ENCODE results near the gene DAPP1.

GRCh38 chr4:99846891-99847290 is 30.3 kb downstream of the DAPP1 start:
- TF ChIP-seq CSDC2 (CRISPR knock-in tag; IDR thresholded peaks at IDR 0.05) (no peak), ZFP30 (CRISPR knock-in tag; IDR thresholded peaks at IDR 0.05) (no peak), GLIS3 (CRISPR knock-in tag; IDR thresholded peaks at IDR 0.05) (no peak), ZNF565 (CRISPR knock-in tag; conservative IDR thresholded peaks at IDR 0.05; ENCODE audit: low read depth) (no peak), ESRRG (CRISPR knock-in tag; IDR thresholded peaks at IDR 0.05) (no peak), TOX (CRISPR knock-in tag; IDR thresholded peaks at IDR 0.05; ENCODE audit: borderline replicate concordance) (no peak), RARB (CRISPR knock-in tag; IDR thresholded peaks at IDR 0.05) (no peak), ZNF70 (CRISPR knock-in tag; IDR thresholded peaks at IDR 0.05) (no peak), ARNTL (CRISPR knock-in tag; IDR thresholded peaks at IDR 0.05; ENCODE audit: borderline replicate concordance, low read depth) (no peak), ZFP3 (CRISPR knock-in tag; IDR thresholded peaks at IDR 0.05) (no peak), TCF4 (CRISPR knock-in tag; IDR thresholded peaks at IDR 0.05; ENCODE audit: borderline replicate concordance) (no peak), CREB5 (CRISPR knock-in tag; IDR thresholded peaks at IDR 0.05; ENCODE audit: low read depth) (no peak)
- TF ChIP-seq, protein P1, sequence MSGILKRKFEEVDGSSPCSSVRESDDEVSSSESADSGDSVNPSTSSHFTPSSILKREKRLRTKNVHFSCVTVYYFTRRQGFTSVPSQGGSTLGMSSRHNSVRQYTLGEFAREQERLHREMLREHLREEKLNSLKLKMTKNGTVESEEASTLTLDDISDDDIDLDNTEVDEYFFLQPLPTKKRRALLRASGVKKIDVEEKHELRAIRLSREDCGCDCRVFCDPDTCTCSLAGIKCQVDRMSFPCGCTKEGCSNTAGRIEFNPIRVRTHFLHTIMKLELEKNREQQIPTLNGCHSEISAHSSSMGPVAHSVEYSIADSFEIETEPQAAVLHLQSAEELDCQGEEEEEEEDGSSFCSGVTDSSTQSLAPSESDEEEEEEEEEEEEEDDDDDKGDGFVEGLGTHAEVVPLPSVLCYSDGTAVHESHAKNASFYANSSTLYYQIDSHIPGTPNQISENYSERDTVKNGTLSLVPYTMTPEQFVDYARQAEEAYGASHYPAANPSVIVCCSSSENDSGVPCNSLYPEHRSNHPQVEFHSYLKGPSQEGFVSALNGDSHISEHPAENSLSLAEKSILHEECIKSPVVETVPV (CRISPR knock-in tag; IDR thresholded peaks at IDR 0.05) = no peak
- TF ChIP-seq, protein P2, sequence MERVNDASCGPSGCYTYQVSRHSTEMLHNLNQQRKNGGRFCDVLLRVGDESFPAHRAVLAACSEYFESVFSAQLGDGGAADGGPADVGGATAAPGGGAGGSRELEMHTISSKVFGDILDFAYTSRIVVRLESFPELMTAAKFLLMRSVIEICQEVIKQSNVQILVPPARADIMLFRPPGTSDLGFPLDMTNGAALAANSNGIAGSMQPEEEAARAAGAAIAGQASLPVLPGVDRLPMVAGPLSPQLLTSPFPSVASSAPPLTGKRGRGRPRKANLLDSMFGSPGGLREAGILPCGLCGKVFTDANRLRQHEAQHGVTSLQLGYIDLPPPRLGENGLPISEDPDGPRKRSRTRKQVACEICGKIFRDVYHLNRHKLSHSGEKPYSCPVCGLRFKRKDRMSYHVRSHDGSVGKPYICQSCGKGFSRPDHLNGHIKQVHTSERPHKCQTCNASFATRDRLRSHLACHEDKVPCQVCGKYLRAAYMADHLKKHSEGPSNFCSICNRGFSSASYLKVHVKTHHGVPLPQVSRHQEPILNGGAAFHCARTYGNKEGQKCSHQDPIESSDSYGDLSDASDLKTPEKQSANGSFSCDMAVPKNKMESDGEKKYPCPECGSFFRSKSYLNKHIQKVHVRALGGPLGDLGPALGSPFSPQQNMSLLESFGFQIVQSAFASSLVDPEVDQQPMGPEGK (CRISPR knock-in tag; IDR thresholded peaks at IDR 0.05; ENCODE audit: borderline replicate concordance) = no peak
